Trophoblast cell (in vitro differentiated cells and primary cell): ENCODE results near the gene CSNK1A1L.

Experiments
- DNase-seq, 2 donors: peaks; one replicate each; pipeline ENCODE4 v3.0.0-alpha.2; 2016
- H2AFZ ChIP-seq: 2 replicates; pipeline ENCODE4 v1.6.1; 2013; ENCODE audit warnings: low read length, moderate library complexity, mild to moderate bottlenecking; ENCODE audit not compliant: insufficient read depth, poor library complexity
- H2AK5ac ChIP-seq: 2 replicates; pipeline ENCODE4 v1.6.1; 2013; ENCODE audit warnings: mild to moderate bottlenecking, low read length
- H2BK120ac ChIP-seq: 2 replicates; pipeline ENCODE4 v1.6.1; 2013; ENCODE audit warnings: low read length, mild to moderate bottlenecking, moderate library complexity; ENCODE audit not compliant: insufficient read depth, poor library complexity
- H2BK12ac ChIP-seq: 2 replicates; pipeline ENCODE4 v1.6.1; 2013; ENCODE audit warnings: mild to moderate bottlenecking, low read length, moderate library complexity
- H2BK5ac ChIP-seq: 2 replicates; pipeline ENCODE4 v1.6.1; 2013; ENCODE audit warnings: low read length, low read depth, moderate library complexity, mild to moderate bottlenecking; ENCODE audit not compliant: poor library complexity
- H3K14ac ChIP-seq: 2 replicates; pipeline ENCODE4 v1.6.1; 2013; ENCODE audit warnings: mild to moderate bottlenecking, low read length
- H3K18ac ChIP-seq: 2 replicates; pipeline ENCODE4 v1.6.1; 2013; ENCODE audit warnings: mild to moderate bottlenecking, low read length
- H3K23ac ChIP-seq: 2 replicates; pipeline ENCODE4 v1.6.1; 2013; ENCODE audit warnings: low read length
- H3K27ac ChIP-seq: 2 replicates; pipeline ENCODE4 v1.5.1; 2013; ENCODE audit warnings: low read depth, mild to moderate bottlenecking, inconsistent platforms, low read length, moderate library complexity
- H3K27me3 ChIP-seq: 2 replicates; pipeline ENCODE4 v1.6.1; 2013; ENCODE audit warnings: inconsistent platforms, mild to moderate bottlenecking, low read length, moderate library complexity; ENCODE audit not compliant: insufficient read depth
- H3K36me3 ChIP-seq, 2 experiments: 1 replicate in 1 of 2; 2 replicates in 1 of 2; pipeline ENCODE4 v1.6.1; 2013; ENCODE audit warnings: low read length in 2 of 2, mild to moderate bottlenecking in 2 of 2, moderate library complexity in 1 of 2; ENCODE audit not compliant: insufficient read depth in 2 of 2, control insufficient read depth in 1 of 2
- H3K4ac ChIP-seq: 2 replicates; pipeline ENCODE4 v1.6.1; 2013; ENCODE audit warnings: low read depth, mild to moderate bottlenecking, low read length, moderate library complexity
- H3K4me1 ChIP-seq, 2 experiments: 1 replicate in 1 of 2; 2 replicates in 1 of 2; pipeline ENCODE4 v1.6.1; 2013; ENCODE audit warnings: low read length in 2 of 2, mild to moderate bottlenecking in 2 of 2, moderate library complexity in 1 of 2; ENCODE audit not compliant: insufficient read depth in 2 of 2, control insufficient read depth in 1 of 2
- H3K4me2 ChIP-seq: 2 replicates; pipeline ENCODE4 v1.6.1; 2013; ENCODE audit warnings: inconsistent platforms, mild to moderate bottlenecking, low read length, moderate library complexity
- H3K4me3 ChIP-seq: 2 replicates; pipeline ENCODE4 v1.5.1; 2013; ENCODE audit warnings: mild to moderate bottlenecking, low read depth, low read length, inconsistent platforms
- H3K79me1 ChIP-seq: one replicate; pipeline ENCODE4 v1.6.1; 2013; ENCODE audit warnings: low read length
- H3K79me2 ChIP-seq: 2 replicates; pipeline ENCODE4 v1.6.1; 2013; ENCODE audit warnings: low read length, mild to moderate bottlenecking; ENCODE audit not compliant: control insufficient read depth, insufficient read depth, poor library complexity
- H3K9ac ChIP-seq: 2 replicates; pipeline ENCODE4 v1.6.1; 2013; ENCODE audit warnings: mild to moderate bottlenecking, low read length
- H3K9me3 ChIP-seq: 2 replicates; pipeline ENCODE4 v1.6.1; 2013; ENCODE audit warnings: low read depth, mild to moderate bottlenecking, control low read depth, inconsistent platforms, low read length; ENCODE audit not compliant: insufficient read depth
- H4K12ac ChIP-seq: 2 replicates; pipeline ENCODE4 v1.6.1; 2013; ENCODE audit warnings: low read depth, mild to moderate bottlenecking, low read length, moderate library complexity
- H4K8ac ChIP-seq: 2 replicates; pipeline ENCODE4 v1.6.1; 2013; ENCODE audit warnings: low read depth, mild to moderate bottlenecking, low read length, moderate library complexity
- H4K91ac ChIP-seq: one replicate; pipeline ENCODE4 v1.6.1; 2013; ENCODE audit warnings: low read depth, mild to moderate bottlenecking, low read length, moderate library complexity
- WGBS: extraction: QIAGEN DNeasy Blood & Tissue Kit; methylation state at CpG from one replicate; pipeline ENCODE4 v1.1.7; 2013; ENCODE audit warnings: missing lambda C conversion rate; ENCODE audit not compliant: insufficient read length, insufficient coverage; ENCODE audit errors: extremely low coverage; 5-methylcytosine and 5-hydroxymethylcytosine counted together

The CSNK1A1L gene

GRCh38 chr13:37113534-37113933 is 8.1 kb upstream of the CSNK1A1L start:
- Histone ChIP-seq H3K4me1 (peaks cover 0 to 2% of the 10 kb centered on the region in 2 experiments), H3K23ac (no peak overlapping the region), H3K4me3 (no peak overlapping the region), H3K36me3 (no peaks in the 10 kb centered on the region), H3K79me2 (no peaks in the 10 kb centered on the region), H3K9me3 (no peaks in the 10 kb centered on the region), H3K79me1 (no peaks in the 10 kb centered on the region), H2AFZ (no peak overlapping the region), H2BK120ac (no peak overlapping the region), H4K91ac (no peak overlapping the region), H2AK5ac (no peak overlapping the region), H3K4me2 (no peak overlapping the region), H3K9ac (no peak overlapping the region), H3K27me3 (no peaks in the 10 kb centered on the region), H4K8ac (no peak overlapping the region), H4K12ac (no peak overlapping the region), H3K14ac (no peak overlapping the region), H3K27ac (no peak overlapping the region), H3K4ac (no peak overlapping the region), H2BK12ac (no peak overlapping the region), H2BK5ac (no peak overlapping the region), H3K18ac (no peak overlapping the region)
- WGBS = no CpG with 5 or more reads among the region's 2 CpGs
- DNase-seq = no peak

- H3K9ac ChIP-seq = no peak overlapping the region
- H2BK120ac ChIP-seq = no peak overlapping the region
- no peaks in the 10 kb centered on the region for H3K79me2 ChIP-seq
- DNase-seq = peak; percentile 30 to 65
- no peak overlapping the region for H3K27ac ChIP-seq
- WGBS = no CpG with 5 or more reads among the region's 1 CpG
- H3K14ac ChIP-seq = no peak overlapping the region
- H2AK5ac ChIP-seq = no peak overlapping the region
- no peak overlapping the region for H3K18ac ChIP-seq
- H3K4ac ChIP-seq = no peak overlapping the region
- no peak overlapping the region for H2AFZ ChIP-seq
- H3K4me1 ChIP-seq = peaks cover 0 to 2% of the 10 kb centered on the region in 2 experiments
- H3K27me3 ChIP-seq = no peaks in the 10 kb centered on the region
- H4K91ac ChIP-seq = no peak overlapping the region
- no peak overlapping the region for H2BK5ac ChIP-seq
- no peak overlapping the region for H3K4me3 ChIP-seq
- H2BK12ac ChIP-seq = no peak overlapping the region
- H3K9me3 ChIP-seq = peaks cover 2% of the 10 kb centered on the region
- no peak overlapping the region for H3K4me2 ChIP-seq
- H4K8ac ChIP-seq = no peak overlapping the region
- H3K36me3 ChIP-seq = no peaks in the 10 kb centered on the region
- no peaks in the 10 kb centered on the region for H3K79me1 ChIP-seq
- H3K23ac ChIP-seq = no peak overlapping the region
- no peak overlapping the region for H4K12ac ChIP-seq
Observed at GRCh38 chr13:37109051-37109678, 3.7 kb upstream of the CSNK1A1L start.

- H2BK120ac ChIP-seq = no peak overlapping the region
- no peak overlapping the region for H3K4me3 ChIP-seq
- no peak overlapping the region for H3K23ac ChIP-seq
- H3K14ac ChIP-seq = no peak overlapping the region
- no peak overlapping the region for H2AK5ac ChIP-seq
- peaks cover 2% of the 10 kb centered on the region for H3K9me3 ChIP-seq
- no peak overlapping the region for H3K18ac ChIP-seq
- H4K91ac ChIP-seq = no peak overlapping the region
- no peak overlapping the region for H4K8ac ChIP-seq
- H3K27me3 ChIP-seq = no peaks in the 10 kb centered on the region
- peaks cover 0 to 2% of the 10 kb centered on the region in 2 experiments for H3K4me1 ChIP-seq
- H4K12ac ChIP-seq = no peak overlapping the region
- H3K4ac ChIP-seq = no peak overlapping the region
- H2BK5ac ChIP-seq = no peak overlapping the region
- H2BK12ac ChIP-seq = no peak overlapping the region
- H3K36me3 ChIP-seq = no peaks in the 10 kb centered on the region
- no peaks in the 10 kb centered on the region for H3K79me2 ChIP-seq
- DNase-seq = no peak
- H3K27ac ChIP-seq = no peak overlapping the region
- H3K4me2 ChIP-seq = no peak overlapping the region
- H3K9ac ChIP-seq = no peak overlapping the region
- H2AFZ ChIP-seq = no peak overlapping the region
- no peaks in the 10 kb centered on the region for H3K79me1 ChIP-seq
- no CpG with 5 or more reads among the region's 1 CpG for WGBS
Observed at GRCh38 chr13:37107868-37108267, 2.4 kb upstream of the CSNK1A1L start.

- H2AFZ ChIP-seq = no peak overlapping the region
- H3K27ac ChIP-seq = no peak overlapping the region
- H3K27me3 ChIP-seq = no peaks in the 10 kb centered on the region
- no peak overlapping the region for H2BK5ac ChIP-seq
- no peak overlapping the region for H2BK120ac ChIP-seq
- no peak overlapping the region for H4K8ac ChIP-seq
- no peak overlapping the region for H3K23ac ChIP-seq
- no peak overlapping the region for H3K14ac ChIP-seq
- WGBS = no CpG with 5 or more reads among the region's 4 CpGs
- no peaks in the 10 kb centered on the region for H3K79me1 ChIP-seq
- H4K91ac ChIP-seq = no peak overlapping the region
- no peak overlapping the region for H3K4me2 ChIP-seq
- H3K9ac ChIP-seq = no peak overlapping the region
- peaks cover 2% of the 10 kb centered on the region for H3K9me3 ChIP-seq
- H3K4me3 ChIP-seq = no peak overlapping the region
- H3K79me2 ChIP-seq = no peaks in the 10 kb centered on the region
- no peak overlapping the region for H2BK12ac ChIP-seq
- no peak overlapping the region for H4K12ac ChIP-seq
- no peak overlapping the region for H2AK5ac ChIP-seq
- no peak overlapping the region for H3K4ac ChIP-seq
- H3K4me1 ChIP-seq = peaks cover 0 to 2% of the 10 kb centered on the region in 2 experiments
- DNase-seq = no peak
- no peaks in the 10 kb centered on the region for H3K36me3 ChIP-seq
- H3K18ac ChIP-seq = no peak overlapping the region
Observed at GRCh38 chr13:37107456-37107855, 2.0 kb upstream of the CSNK1A1L start.
